ENCODE results near the gene NEDD4L. TPM values are rescaled to one million over a fixed set of nuclear protein-coding genes. Genes with fewer than 3 reads are reported as not detected.

NEDD4L gene
- total and polyA plus RNA-seq, 2 donors (not counting 1 experiment from before 2014, with no cell fraction given): 10.3 to 25.7 TPM

- no CpG with 5 or more reads among the region's 2 CpGs for WGBS (ENCODE audit: insufficient coverage)
- H3K4me2 ChIP-seq (replicated peaks; ENCODE audit: low read depth, low read length, poor library complexity, severe bottlenecking): no peak overlapping the region
- H3K4me3 Mint-ChIP-seq: no peak overlapping the region
These were observed 224.8 kb downstream of the NEDD4L start for GRCh38 chr18:58268849-58269248.

GRCh38 chr18:58269931-58270330 is 225.9 kb downstream of the NEDD4L start:
- peaks cover 4 to 5% of the 10 kb centered on the region in 2 donors for H3K4me1 ChIP-seq (ENCODE audit: control insufficient read depth in 2 of 2, insufficient read depth in 2 of 2, low read length in 2 of 2)
- no peak for DNase-seq
- H3K27me3 Mint-ChIP-seq: no peaks in the 10 kb centered on the region
- no peaks in the 10 kb centered on the region for H3K9me3 ChIP-seq (ENCODE audit: control extremely low read depth in 1 of 3, control insufficient read depth in 2 of 3, insufficient read depth in 1 of 3, low read length in 2 of 3)
- POLR2A ChIA-PET: no interaction called here
- no peak overlapping the region for H3K9ac ChIP-seq (ENCODE audit: low read length)
- no peak for TF ChIP-seq CTCF (IDR thresholded peaks at IDR 0.05)
- TF ChIP-seq EZH2 (IDR thresholded peaks at IDR 0.05; ENCODE audit: borderline replicate concordance, insufficient read depth, low read depth, low read length, poor library complexity, severe bottlenecking): no peak
- H3K9me3 Mint-ChIP-seq (ENCODE audit: insufficient read depth): no peaks in the 10 kb centered on the region
- H3K27ac ChIP-seq (ENCODE audit: low read length in 2 of 2): no peak overlapping the region
- no peak overlapping the region for H2AFZ ChIP-seq (ENCODE audit: insufficient read depth, low read depth, low read length, poor library complexity, severe bottlenecking)
- intact Hi-C loops (cut with micrococcal nuclease): no loop called here
- CTCF ChIA-PET: no interaction called here
- WGBS (ENCODE audit: insufficient coverage): 75% methylated on average over 3 of the region's 5 CpGs
- H3K4me3 ChIP-seq (ENCODE audit: control extremely low read depth in 1 of 5, extremely low read depth in 1 of 5, insufficient read depth in 1 of 5, low read depth in 2 of 5, low read length in 4 of 5): no peak overlapping the region
- H3K27me3 ChIP-seq (replicated peaks in 1 of 4; ENCODE audit: control extremely low read depth in 1 of 4, control insufficient read depth in 3 of 4, insufficient read depth in 4 of 4, low read length in 3 of 4): no peaks in the 10 kb centered on the region
- no peak for ATAC-seq (ENCODE audit: low read depth)
- no peak overlapping the region for H3K27ac Mint-ChIP-seq
- no peaks in the 10 kb centered on the region for H3K79me2 ChIP-seq (ENCODE audit: control insufficient read depth, insufficient read depth, low read length)
- no peak overlapping the region for H3K4me3 Mint-ChIP-seq
- H3K4me2 ChIP-seq (replicated peaks; ENCODE audit: low read depth, low read length, poor library complexity, severe bottlenecking): no peak overlapping the region
- H3K36me3 ChIP-seq (replicated peaks in 1 of 2; ENCODE audit: control extremely low read depth in 1 of 2, control insufficient read depth in 1 of 2, extremely low read depth in 1 of 2, insufficient read depth in 2 of 2, low read length in 1 of 2): no peaks in the 10 kb centered on the region
- H3K4me1 Mint-ChIP-seq: peaks cover 5% of the 10 kb centered on the region
- H4K20me1 ChIP-seq (ENCODE audit: control insufficient read depth, insufficient read depth, low read length, poor library complexity, severe bottlenecking): no peaks in the 10 kb centered on the region

More at GRCh38 chr18:58268849-58269248, 224.8 kb downstream of the NEDD4L start:
- DNase-seq (no peak), ATAC-seq (ENCODE audit: low read depth) (no peak)
- no peaks in the 10 kb centered on the region for H3K36me3 ChIP-seq (replicated peaks in 1 of 2; ENCODE audit: control extremely low read depth in 1 of 2, control insufficient read depth in 1 of 2, extremely low read depth in 1 of 2, insufficient read depth in 2 of 2, low read length in 1 of 2)
- H3K9me3 ChIP-seq (ENCODE audit: control extremely low read depth in 1 of 3, control insufficient read depth in 2 of 3, insufficient read depth in 1 of 3, low read length in 2 of 3): no peaks in the 10 kb centered on the region
- H3K9me3 Mint-ChIP-seq (ENCODE audit: insufficient read depth): no peaks in the 10 kb centered on the region
- TF ChIP-seq EZH2 (IDR thresholded peaks at IDR 0.05; ENCODE audit: borderline replicate concordance, insufficient read depth, low read depth, low read length, poor library complexity, severe bottlenecking) (no peak), CTCF (IDR thresholded peaks at IDR 0.05) (no peak)
- no peak overlapping the region for H3K27ac ChIP-seq (ENCODE audit: low read length in 2 of 2)
- H3K27ac Mint-ChIP-seq: no peak overlapping the region
- ChIA-PET POLR2A (no interaction called here), CTCF (no interaction called here)
- no peaks in the 10 kb centered on the region for H3K79me2 ChIP-seq (ENCODE audit: control insufficient read depth, insufficient read depth, low read length)
- no peaks in the 10 kb centered on the region for H4K20me1 ChIP-seq (ENCODE audit: control insufficient read depth, insufficient read depth, low read length, poor library complexity, severe bottlenecking)
- no peak overlapping the region for H2AFZ ChIP-seq (ENCODE audit: insufficient read depth, low read depth, low read length, poor library complexity, severe bottlenecking)
- intact Hi-C loops (cut with micrococcal nuclease): no loop called here
- peaks cover 5% of the 10 kb centered on the region for H3K4me1 Mint-ChIP-seq
- H3K27me3 Mint-ChIP-seq: no peaks in the 10 kb centered on the region
- no peaks in the 10 kb centered on the region for H3K27me3 ChIP-seq (replicated peaks in 1 of 4; ENCODE audit: control extremely low read depth in 1 of 4, control insufficient read depth in 3 of 4, insufficient read depth in 4 of 4, low read length in 3 of 4)
- H3K4me1 ChIP-seq (ENCODE audit: control insufficient read depth in 2 of 2, insufficient read depth in 2 of 2, low read length in 2 of 2): peaks cover 4 to 5% of the 10 kb centered on the region in 2 donors
- no peak overlapping the region for H3K4me3 ChIP-seq (ENCODE audit: control extremely low read depth in 1 of 5, extremely low read depth in 1 of 5, insufficient read depth in 1 of 5, low read depth in 2 of 5, low read length in 4 of 5)
- no peak overlapping the region for H3K9ac ChIP-seq (ENCODE audit: low read length)

Data from B cell (primary cell).